ENCODE results near the gene NMNAT2. TPM values are rescaled to one million over a fixed set of nuclear protein-coding genes. Genes with fewer than 3 reads are reported as not detected.

The NMNAT2 gene
- total RNA-seq, 4 donors from 2014 or later = 0.93 to 2.2 (median 1.9) TPM

GRCh38 chr1:183323849-183324683 lies 94.1 kb downstream of the NMNAT2 start:
- Histone ChIP-seq H3K27me3 (no peaks in the 10 kb centered on the region), H3K4me3 (no peak overlapping the region), H3K27ac (no peak overlapping the region), H3K36me3 (no peaks in the 10 kb centered on the region), H3K4me1 (peaks cover 0 to 31% (median 8%) of the 10 kb centered on the region in 3 donors), H3K9me3 (no peaks in the 10 kb centered on the region)
- TF ChIP-seq EP300 (IDR thresholded peaks at IDR 0.05) (no peak), POLR2AphosphoS5 (IDR thresholded peaks at IDR 0.05) (no peak), POLR2A (IDR thresholded peaks at IDR 0.05) (no peak), CTCF (IDR thresholded peaks at IDR 0.05) (no peak)
- no peak for ATAC-seq
- 86 to 95% methylated on average over 7 of the region's 7 CpGs for WGBS, 2 donors (ENCODE audit: low coverage in 1 of 2)

GRCh38 chr1:183319606-183320005 lies 98.6 kb downstream of the NMNAT2 start:
- H3K27me3 ChIP-seq = no peaks in the 10 kb centered on the region
- ATAC-seq = no peak
- 60 to 65% methylated on average over 1 to 3 of the region's 4 CpGs for WGBS, 2 donors (ENCODE audit: low coverage in 1 of 2)
- peaks cover 0 to 25% (median 10%) of the 10 kb centered on the region in 3 donors for H3K4me1 ChIP-seq
- H3K36me3 ChIP-seq = no peaks in the 10 kb centered on the region
- no peaks in the 10 kb centered on the region for H3K9me3 ChIP-seq
- peak overlapping the region in 3 of 4 donors; percentile 67 to 70 (median 67) for H3K27ac ChIP-seq
- no peak for TF ChIP-seq CTCF (IDR thresholded peaks at IDR 0.05)
- TF ChIP-seq POLR2AphosphoS5 (IDR thresholded peaks at IDR 0.05) = no peak
- no peak for TF ChIP-seq POLR2A (IDR thresholded peaks at IDR 0.05)
- TF ChIP-seq EP300 (IDR thresholded peaks at IDR 0.05) = no peak
- no peak overlapping the region for H3K4me3 ChIP-seq

GRCh38 chr1:183319051-183319450 lies 99.1 kb downstream of the NMNAT2 start:
- Histone ChIP-seq H3K27me3 (no peaks in the 10 kb centered on the region), H3K9me3 (no peaks in the 10 kb centered on the region), H3K36me3 (no peaks in the 10 kb centered on the region), H3K27ac (peak overlapping the region in 3 of 4 donors; percentile 67 to 70 (median 67)), H3K4me3 (no peak overlapping the region), H3K4me1 (peaks cover 0 to 25% (median 10%) of the 10 kb centered on the region in 3 donors)
- TF ChIP-seq POLR2AphosphoS5 (IDR thresholded peaks at IDR 0.05) = no peak
- TF ChIP-seq POLR2A (IDR thresholded peaks at IDR 0.05) = no peak
- TF ChIP-seq EP300 (IDR thresholded peaks at IDR 0.05) = no peak
- no peak for TF ChIP-seq CTCF (IDR thresholded peaks at IDR 0.05)
- WGBS, 2 donors (ENCODE audit: low coverage in 1 of 2) = 63 to 73% methylated on average over 3 to 4 of the region's 4 CpGs
- no peak for ATAC-seq

GRCh38 chr1:183318433-183318832 lies 99.7 kb downstream of the NMNAT2 start:
- ATAC-seq = peak; percentile 95
- Histone ChIP-seq H3K27ac (peak overlapping the region in 3 of 4 donors; percentile 67 to 70 (median 67)), H3K4me3 (no peak overlapping the region), H3K4me1 (peaks cover 0 to 27% (median 10%) of the 10 kb centered on the region in 3 donors), H3K36me3 (no peaks in the 10 kb centered on the region), H3K9me3 (no peaks in the 10 kb centered on the region), H3K27me3 (no peaks in the 10 kb centered on the region)
- WGBS, 2 donors (ENCODE audit: low coverage in 1 of 2) = 10% methylated on average over 3 of the region's 4 CpGs
- TF ChIP-seq EP300 (IDR thresholded peaks at IDR 0.05) (no peak), POLR2AphosphoS5 (IDR thresholded peaks at IDR 0.05) (peak; percentile 52), CTCF (IDR thresholded peaks at IDR 0.05) (peak; percentile 57 to 89 (median 78)), POLR2A (IDR thresholded peaks at IDR 0.05) (no peak)
